IMR-90 (cell line): ENCODE data around the gene AFG3L2.

Experiments used
- BHLHE40 ChIP-seq: fragments of 150-350 bp; IDR thresholded peaks from 2 replicates; pipeline ENCODE4 v1.6.1; 2016; ENCODE audit warnings: mild to moderate bottlenecking, low read depth, low read length
- CEBPB ChIP-seq: IDR thresholded peaks from 2 replicates; pipeline ENCODE4 v1.6.1; 2012; ENCODE audit warnings: low read depth, low read length, improper control_type of control experiment
- CHD1 ChIP-seq: IDR thresholded peaks from 2 replicates; pipeline ENCODE4 v1.6.1; 2012; ENCODE audit warnings: low read depth, low read length, improper control_type of control experiment
- FOS ChIP-seq: fragments of 150-350 bp; IDR thresholded peaks from 2 replicates; pipeline ENCODE4 v1.6.1; 2016; ENCODE audit warnings: low read depth, low read length
- NFE2L2 ChIP-seq: fragments of 150-350 bp; IDR thresholded peaks from 2 replicates; pipeline ENCODE4 v1.6.1; 2016; ENCODE audit warnings: low read depth, mild to moderate bottlenecking, low read length
- POLR2A ChIP-seq: IDR thresholded peaks from 2 replicates; pipeline ENCODE4 v1.6.1; 2012; ENCODE audit warnings: mild to moderate bottlenecking, low read depth, low read length
- RAD21 ChIP-seq: IDR thresholded peaks from 2 replicates; pipeline ENCODE4 v1.6.1; 2012; ENCODE audit warnings: low read length, improper control_type of control experiment
- RCOR1 ChIP-seq: IDR thresholded peaks from 2 replicates; pipeline ENCODE4 v1.6.1; 2012; ENCODE audit warnings: mild to moderate bottlenecking, low read length, improper control_type of control experiment; ENCODE audit not compliant: insufficient replicate concordance
- RFX5 ChIP-seq: IDR thresholded peaks from 2 replicates; pipeline ENCODE4 v1.8.0; 2012; ENCODE audit warnings: low read depth, mild to moderate bottlenecking, low read length, moderate library complexity
- SMC3 ChIP-seq: fragments of 150-350 bp; IDR thresholded peaks from 2 replicates; pipeline ENCODE4 v1.6.1; 2016; ENCODE audit warnings: low read depth, mild to moderate bottlenecking, antibody characterized with exemption, low read length, moderate library complexity
- TF ChIP-seq, protein P1 (sequence below): conservative IDR thresholded peaks from 2 replicates; pipeline ENCODE4 v1.5.1; 2012; ENCODE audit warnings: mild to moderate bottlenecking, low read depth, low read length, improper control_type of control experiment
- TF ChIP-seq, protein P2 (sequence below): fragments of 150-350 bp; IDR thresholded peaks from 2 replicates; pipeline ENCODE4 v1.6.1; 2016; ENCODE audit warnings: low read depth, mild to moderate bottlenecking, low read length, moderate library complexity, borderline replicate concordance
- TF ChIP-seq, protein P3 (sequence below): fragments of 150-350 bp; IDR thresholded peaks from 2 replicates; pipeline ENCODE4 v1.6.1; 2017; ENCODE audit warnings: mild to moderate bottlenecking, antibody characterized with exemption, low read length, low read depth

DNA sequence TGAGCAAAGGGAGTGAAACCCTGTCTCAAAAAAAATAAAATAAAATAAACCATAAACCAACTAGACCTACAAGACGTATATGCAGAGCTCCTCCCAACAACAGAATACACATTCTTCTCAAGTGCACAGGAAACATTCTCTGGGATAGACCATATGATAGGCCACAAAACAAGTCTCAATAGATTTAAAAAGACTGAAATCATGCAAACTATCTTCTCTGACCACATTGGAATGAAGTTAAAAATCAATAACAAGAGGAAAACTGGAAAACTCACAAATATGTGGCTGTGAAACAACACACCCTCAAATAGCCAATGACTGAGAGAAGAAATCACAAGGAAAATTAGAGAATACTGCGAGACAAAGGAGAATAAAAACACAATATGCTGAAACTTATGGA, 7.2 kb upstream of the AFG3L2 start:
- TF ChIP-seq, protein P1, sequence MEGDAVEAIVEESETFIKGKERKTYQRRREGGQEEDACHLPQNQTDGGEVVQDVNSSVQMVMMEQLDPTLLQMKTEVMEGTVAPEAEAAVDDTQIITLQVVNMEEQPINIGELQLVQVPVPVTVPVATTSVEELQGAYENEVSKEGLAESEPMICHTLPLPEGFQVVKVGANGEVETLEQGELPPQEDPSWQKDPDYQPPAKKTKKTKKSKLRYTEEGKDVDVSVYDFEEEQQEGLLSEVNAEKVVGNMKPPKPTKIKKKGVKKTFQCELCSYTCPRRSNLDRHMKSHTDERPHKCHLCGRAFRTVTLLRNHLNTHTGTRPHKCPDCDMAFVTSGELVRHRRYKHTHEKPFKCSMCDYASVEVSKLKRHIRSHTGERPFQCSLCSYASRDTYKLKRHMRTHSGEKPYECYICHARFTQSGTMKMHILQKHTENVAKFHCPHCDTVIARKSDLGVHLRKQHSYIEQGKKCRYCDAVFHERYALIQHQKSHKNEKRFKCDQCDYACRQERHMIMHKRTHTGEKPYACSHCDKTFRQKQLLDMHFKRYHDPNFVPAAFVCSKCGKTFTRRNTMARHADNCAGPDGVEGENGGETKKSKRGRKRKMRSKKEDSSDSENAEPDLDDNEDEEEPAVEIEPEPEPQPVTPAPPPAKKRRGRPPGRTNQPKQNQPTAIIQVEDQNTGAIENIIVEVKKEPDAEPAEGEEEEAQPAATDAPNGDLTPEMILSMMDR, result no peak
- TF ChIP-seq RFX5 (no peak), POLR2A (no peak), BHLHE40 (no peak), SMC3 (no peak), NFE2L2 (no peak), RCOR1 (no peak), RAD21 (no peak), CHD1 (no peak), CEBPB (no peak), FOS (no peak)
- TF ChIP-seq, protein P2, sequence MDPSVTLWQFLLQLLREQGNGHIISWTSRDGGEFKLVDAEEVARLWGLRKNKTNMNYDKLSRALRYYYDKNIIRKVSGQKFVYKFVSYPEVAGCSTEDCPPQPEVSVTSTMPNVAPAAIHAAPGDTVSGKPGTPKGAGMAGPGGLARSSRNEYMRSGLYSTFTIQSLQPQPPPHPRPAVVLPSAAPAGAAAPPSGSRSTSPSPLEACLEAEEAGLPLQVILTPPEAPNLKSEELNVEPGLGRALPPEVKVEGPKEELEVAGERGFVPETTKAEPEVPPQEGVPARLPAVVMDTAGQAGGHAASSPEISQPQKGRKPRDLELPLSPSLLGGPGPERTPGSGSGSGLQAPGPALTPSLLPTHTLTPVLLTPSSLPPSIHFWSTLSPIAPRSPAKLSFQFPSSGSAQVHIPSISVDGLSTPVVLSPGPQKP, result no peak
- TF ChIP-seq, protein P3, sequence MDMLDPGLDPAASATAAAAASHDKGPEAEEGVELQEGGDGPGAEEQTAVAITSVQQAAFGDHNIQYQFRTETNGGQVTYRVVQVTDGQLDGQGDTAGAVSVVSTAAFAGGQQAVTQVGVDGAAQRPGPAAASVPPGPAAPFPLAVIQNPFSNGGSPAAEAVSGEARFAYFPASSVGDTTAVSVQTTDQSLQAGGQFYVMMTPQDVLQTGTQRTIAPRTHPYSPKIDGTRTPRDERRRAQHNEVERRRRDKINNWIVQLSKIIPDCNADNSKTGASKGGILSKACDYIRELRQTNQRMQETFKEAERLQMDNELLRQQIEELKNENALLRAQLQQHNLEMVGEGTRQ, result no peak
